M059J (cell line): ENCODE data around the gene EID2. TPM values are rescaled to one million over a fixed set of nuclear protein-coding genes. Genes with fewer than 3 reads are reported as not detected.

Experiments
- DNase-seq: peaks from one replicate; pipeline ENCODE4 v3.0.0-alpha.2; 2012; ENCODE audit warnings: low read depth
- total RNA-seq: library from RNA; depleted of rRNA; stranded (reverse); fragments of >200 nt; shearing (Covaris generic); gene quantifications from 2 replicates; pipeline ENCODE4 v1.2.3, GENCODE V29; 2014; rRNA removed

EID2 gene, protein sequence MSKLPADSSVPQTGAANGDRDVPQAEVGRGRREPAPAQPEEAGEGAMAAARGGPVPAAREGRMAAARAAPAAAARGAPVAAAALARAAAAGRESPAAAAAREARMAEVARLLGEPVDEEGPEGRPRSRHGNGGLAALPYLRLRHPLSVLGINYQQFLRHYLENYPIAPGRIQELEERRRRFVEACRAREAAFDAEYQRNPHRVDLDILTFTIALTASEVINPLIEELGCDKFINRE
- 16.4 and 20.0 TPM in 2 replicates for total RNA-seq

DNA sequence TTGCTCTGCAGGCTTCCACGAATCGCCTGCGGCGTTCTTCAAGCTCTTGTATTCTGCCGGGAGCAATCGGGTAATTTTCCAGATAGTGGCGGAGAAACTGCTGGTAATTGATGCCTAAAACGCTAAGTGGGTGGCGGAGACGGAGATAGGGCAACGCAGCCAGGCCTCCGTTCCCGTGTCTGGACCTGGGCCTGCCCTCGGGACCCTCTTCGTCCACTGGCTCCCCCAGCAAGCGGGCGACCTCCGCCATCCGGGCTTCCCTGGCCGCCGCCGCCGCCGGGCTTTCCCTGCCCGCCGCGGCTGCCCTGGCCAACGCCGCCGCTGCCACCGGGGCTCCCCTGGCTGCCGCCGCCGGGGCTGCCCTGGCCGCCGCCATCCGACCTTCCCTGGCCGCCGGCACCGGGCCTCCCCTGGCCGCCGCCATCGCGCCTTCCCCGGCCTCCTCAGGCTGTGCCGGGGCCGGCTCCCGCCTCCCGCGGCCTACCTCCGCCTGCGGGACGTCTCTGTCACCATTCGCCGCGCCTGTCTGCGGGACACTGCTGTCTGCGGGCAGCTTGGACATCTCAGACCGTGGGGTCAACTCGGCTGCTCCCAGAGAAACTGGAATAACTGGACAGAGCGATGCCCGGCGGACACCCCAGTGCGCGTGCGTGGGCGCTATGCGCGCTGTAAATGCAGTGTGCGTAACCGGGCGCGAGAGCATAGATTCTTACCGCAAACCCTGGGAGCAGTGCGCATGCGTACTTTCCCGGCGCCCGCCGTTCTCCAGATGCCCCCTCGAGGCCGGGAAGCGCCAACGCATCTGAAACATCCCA, at the start of gene EID2:
TSS of gene EID2 (minus strand) at position 644 of the 815 bp plus-strand sequence. CDS start at position 562, 82 bp downstream.
- DNase-seq: peak; percentile 89

DNA sequence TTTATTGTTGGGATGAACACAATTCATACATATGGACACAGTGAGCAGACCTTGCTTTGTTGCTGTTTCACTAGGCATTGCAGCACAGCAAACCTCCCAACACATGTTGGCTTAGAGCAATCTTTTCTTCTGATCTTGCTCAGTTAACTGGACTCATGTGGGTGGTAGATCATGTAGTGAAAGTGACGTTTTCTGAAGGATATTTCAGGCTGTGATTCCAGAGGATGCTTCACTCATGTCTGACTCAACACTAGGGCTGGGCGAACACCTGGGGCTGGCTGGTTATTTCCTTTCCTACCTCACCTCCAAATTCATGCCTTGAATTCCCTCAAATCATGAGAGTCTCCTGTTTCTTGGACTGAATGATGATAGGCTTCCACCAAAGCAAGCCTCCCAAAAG, 48.1 kb upstream of the EID2 start:
- DNase-seq: no peak

DNA sequence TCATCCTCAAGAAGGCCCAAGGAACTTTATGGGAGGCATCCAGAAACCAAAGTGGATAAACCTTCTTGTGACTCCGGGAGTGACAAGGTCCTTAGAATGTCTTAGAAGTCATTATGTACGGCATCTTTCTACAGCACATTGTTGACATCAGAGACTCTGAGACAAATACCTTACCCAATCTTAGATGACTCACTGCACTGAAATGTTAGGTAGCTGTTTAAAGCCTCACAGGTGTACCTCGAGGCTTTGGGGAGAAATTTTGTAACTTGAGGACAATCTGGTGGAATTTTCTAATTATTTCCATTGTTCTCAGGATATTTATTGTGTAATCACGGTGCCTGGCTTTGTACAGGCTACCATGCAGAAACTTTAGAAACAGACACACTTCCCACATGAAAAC, 47.5 kb upstream of the EID2 start:
- DNase-seq: no peak

DNA sequence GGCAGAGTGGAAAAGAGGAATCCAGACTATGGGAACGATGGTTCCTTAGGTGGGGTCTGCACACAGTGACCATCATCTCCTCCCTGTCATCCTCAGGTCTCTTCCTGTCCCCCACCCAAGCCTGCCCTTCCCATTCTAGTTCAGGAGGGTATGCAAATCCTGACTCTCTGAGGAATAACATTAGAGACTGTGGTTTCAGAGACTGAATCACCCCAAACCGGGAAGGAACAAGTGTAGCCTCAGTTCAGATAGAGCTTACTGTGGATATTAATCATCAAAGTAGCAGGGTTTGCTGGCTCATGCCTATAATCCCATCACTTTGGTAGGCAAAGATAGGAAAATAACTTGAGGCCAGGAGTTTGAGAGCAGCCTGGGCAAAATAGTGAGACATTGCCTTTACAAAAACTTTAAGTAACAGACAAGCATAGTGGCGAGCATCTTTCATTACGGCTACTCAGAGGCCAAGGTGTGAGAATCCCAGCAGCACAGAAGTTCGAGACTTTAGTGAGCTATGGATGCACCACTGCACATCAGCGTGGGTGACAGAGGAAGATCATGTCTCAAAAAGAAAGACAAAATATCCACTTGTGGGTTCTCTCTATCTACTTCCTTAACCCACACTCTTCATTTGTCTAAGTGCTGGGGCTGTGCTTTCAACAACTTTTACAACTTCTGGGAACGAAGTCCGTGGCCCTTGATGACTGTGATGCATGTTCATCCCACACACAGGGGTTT, 43.1 kb upstream of the EID2 start:
- DNase-seq: no peak

DNA sequence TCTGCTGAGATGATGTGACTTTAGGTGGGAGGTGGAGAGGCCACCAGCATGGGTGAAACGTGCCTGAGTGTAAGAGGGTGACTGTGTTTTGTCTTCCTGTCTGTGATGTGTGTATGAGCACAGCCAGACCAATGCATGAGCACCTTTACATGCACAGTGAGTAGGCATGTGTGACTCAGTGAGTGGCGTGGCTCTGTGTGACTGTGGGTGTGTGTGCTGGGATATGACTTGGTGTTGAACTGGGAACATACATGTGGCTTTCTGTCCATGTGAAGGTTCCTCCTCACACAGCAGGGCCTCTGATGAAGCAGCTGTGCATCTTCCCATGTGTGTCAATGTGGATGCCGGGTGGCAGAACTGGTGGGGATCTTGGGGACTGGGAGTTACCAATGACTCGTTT, 42.5 kb upstream of the EID2 start:
- DNase-seq: no peak

DNA sequence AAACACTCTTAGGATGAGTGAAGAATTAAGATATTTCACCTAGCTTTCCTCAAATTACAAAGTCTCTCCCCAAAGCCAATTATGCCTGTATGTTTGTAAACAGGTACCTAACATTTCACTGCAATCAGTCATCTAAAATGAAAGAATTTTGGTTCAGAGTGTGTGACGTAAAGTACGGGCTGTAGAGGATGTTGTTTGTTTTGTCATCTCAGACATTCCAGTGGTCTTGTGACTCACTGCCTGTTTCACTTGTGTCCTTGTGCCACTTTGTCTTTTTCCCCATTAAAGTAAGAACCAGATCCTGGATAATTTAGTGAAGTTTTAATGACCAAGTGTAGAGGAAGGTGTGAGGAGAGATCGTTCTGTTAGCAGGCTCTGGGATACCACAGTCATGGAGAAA, 28.6 kb upstream of the EID2 start:
- DNase-seq: peak; percentile 80

DNA sequence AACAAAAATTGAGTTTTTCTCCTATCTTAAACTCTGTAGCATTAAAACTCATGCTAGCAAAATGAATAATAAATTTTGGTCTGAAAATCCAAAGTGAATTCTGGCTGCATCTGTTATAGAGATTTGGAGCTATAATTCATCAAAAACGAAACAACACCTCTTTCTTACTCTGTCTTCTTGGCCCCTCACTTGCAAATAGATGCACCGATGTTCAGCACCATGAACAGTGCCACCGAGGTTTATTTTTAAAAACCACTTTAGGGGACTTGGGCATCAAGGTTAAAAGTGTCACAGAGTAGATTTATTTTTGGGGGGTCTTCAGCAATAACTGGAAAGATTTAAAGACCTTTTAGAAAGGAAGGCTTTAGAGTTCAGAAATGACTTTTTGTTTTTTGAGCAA, 26.1 kb upstream of the EID2 start:
- no peak for DNase-seq

DNA sequence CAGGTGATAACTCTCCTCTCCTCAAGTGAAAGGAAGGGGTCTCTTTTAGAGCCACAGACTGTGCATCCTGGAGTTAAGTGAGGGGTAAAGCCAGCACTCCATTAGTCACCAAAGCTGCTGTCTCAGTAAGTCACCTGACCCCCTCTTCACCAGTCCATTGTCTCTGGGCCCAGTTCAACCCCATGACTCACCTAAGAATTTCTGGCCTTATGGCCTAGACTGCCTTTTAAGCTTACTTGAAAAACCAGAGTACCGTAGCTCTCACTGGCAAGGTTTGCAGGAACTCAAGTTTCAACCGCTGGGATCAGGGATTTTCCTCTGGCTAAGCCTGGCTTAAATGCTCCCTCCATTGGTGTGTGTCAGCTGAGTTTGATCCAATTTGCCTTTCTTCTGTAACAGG, 23.4 kb upstream of the EID2 start:
- DNase-seq: peak; percentile 93

DNA sequence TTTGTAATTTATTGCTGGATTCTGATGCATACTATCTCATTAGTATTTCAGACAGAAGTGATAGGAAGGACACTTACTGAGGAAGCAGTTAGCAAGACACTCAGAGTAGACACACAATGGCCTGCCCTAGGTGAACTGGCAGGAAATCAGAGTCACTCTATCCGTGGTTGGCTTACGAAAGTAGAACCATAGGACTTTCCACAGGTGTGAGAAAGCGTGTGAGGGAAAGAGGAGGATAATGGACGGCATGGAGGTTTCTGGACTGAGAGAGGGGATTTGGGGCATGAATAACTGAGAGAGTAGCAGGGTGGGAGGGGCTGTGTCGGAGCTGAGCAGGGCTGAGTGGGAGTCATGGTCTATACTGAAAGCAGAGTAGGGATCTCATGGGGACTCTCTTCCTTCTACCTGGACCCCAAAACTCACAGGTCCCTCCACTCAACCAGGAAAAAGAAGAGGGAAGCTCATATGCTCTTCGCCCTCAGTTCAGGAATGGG, 18.7 kb upstream of the EID2 start:
- DNase-seq: no peak

DNA sequence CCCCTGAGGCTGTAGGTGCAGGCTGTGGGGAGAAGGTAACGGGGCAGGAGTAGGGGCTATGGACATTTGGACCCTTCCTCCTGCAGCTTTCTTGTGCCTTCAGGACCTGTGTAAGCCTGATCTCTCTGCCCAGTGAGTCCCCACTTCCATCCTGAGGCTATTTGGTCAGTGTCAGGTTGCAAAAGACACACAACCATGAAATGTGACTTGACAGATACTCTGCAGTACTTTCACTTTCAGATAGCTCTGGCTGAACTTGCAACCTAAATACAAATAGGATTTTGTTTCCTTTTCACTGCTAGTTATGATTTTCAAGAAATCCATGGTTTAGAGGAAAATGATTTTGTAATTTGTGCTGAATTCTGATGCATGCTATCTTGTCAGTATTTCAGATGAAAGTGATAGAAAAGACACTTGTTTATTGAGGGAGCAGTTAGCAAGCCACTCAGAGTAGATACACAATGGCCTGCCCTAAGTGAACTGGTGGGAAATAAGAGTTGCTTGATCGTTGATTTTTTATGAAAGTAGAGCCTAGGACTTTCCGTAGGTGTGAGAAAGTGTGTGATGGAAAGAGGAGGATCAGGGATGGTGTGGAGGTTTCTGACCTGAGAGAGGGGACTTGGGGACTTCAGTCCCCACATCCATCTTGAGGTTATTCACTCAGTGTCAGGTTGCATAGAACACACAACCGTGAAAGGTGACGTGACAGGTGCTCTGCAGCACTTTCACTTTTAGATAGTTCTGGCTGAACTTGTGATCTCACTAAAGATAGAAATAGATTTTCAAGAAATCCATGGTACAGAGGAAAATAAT, 18.1 kb upstream of the EID2 start:
- DNase-seq: peak; percentile 70

DNA sequence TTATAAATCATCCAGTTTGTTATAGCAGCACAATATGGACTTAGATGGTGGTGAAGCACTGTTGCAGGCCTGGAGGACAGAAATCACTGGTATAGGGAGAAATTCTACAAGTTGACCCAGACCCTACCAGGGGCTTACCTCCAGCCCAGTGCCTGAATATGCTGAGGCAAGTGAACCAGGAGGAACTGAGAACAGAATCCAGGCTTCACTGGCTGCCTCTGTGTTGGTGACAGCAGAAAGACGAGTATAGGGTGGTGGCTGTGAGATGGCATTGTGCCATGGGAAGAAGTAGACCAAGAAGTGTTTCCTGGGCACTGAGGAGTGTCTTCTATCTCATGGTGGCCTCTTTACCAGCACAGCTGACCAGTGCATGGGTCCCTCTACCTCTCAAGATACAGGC, 15.9 kb upstream of the EID2 start:
- DNase-seq: no peak

DNA sequence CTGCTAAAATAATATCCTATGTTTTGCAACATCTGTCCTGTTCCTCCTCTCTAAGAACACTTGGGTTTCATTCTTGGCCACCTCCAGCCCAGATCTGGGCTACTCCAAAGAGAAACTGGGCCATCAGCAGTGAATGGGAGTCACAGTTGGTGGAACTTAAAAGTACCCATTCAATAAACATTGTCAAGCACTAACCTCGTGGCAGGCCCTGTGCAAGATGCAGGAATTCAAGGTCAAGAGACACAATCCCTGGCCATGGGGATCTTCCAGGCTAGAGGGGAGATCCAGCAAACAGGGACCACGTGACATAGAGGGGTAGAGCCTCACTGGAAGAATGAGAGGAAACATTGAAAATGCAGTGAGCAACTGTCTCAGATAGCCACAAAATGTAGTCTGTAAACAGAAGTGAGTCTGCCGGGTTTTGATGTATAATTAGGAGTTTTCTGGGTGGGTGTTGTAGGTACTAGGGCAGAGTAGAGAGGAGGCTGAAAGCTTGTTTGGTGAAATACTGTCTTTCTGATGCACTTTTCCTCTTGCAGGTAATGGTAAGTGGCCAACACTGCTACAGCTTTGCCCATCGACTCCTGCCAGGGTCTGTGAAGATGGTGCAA, 14.8 kb upstream of the EID2 start:
- no peak for DNase-seq

DNA sequence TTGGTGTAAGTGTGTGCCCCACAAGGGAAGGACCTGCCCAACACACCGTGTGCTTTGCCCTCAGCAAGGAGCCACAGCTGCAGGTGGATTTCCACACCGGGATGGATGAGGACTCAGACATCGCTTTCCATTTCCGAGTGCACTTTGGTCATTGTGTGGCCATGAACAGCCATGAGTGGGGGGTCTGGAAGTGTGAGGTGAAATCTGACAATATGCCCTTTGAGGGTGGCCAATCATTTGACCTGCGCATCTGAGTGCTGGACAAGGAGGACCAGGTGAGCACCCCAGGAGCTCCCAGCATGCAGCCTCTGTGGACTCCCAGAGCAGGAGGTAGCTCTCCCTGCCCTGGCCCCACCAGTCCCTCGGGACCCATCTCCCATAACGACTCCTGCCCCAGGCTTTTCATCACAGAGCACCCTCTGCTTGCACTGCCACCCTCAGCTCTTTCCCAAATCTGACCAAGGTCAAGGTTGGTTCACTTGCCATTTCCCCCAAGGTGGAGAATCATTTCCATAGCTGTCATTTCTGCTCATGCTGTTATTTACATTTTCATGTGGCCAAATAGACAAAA, 13.2 kb upstream of the EID2 start:
- no peak for DNase-seq

DNA sequence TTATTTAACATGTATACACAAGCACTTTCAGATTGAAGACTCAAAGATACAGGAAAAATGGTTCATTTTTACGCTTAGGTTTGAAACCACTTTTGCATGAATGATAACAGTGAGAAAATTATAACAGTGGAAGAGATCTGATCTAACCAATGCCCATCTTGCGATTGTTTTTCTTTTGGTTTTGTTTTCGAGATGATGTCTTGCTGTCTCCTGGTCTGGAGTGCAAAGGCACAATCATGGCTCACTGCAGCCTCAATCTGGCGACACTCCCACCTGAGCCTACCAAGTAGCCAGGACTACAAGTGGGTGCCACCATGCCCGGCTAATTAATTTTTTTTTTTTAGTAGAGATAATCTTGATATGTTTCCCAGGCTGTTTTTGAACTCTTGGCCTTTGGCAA, 10.2 kb upstream of the EID2 start:
- no peak for DNase-seq

DNA sequence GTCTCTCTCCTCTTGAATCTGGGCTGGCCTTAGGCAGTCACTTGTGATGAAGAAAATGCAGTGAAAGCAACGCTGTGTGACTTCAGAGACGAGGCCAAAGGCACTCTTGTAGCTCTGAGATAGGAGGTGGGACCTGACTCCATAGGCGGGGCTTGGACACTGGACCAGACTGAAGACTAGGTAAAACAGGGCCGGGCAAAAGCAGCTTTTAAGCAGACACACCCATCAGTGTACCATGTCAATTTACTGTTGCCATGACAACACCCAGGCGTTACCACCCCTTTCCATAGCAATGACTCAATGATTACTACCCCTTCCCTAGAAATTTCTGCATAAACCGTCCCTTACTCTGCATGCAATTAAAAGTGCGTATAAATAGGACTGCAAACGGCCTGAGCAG, 6.6 kb upstream of the EID2 start:
- DNase-seq: peak; percentile 32

DNA sequence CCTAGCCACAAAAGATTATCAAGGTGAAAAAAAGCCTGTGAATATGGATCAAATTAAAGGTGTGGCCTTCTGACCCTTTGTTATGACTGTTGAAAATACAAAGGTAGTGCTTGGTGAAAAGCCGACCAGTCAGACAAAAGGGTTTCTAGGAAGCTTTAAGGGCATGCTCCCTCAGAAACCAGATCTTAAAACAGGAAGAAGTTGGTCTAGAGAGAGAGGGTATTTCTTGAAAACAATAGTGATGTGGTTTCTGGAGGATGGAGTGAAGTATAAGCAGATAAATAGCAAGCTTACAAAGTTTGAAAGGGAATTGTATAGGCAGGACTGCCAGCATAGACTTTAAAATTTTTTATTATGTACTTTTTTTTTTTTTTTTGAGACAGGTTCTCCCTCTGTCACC, 5.0 kb upstream of the EID2 start:
- DNase-seq: no peak

DNA sequence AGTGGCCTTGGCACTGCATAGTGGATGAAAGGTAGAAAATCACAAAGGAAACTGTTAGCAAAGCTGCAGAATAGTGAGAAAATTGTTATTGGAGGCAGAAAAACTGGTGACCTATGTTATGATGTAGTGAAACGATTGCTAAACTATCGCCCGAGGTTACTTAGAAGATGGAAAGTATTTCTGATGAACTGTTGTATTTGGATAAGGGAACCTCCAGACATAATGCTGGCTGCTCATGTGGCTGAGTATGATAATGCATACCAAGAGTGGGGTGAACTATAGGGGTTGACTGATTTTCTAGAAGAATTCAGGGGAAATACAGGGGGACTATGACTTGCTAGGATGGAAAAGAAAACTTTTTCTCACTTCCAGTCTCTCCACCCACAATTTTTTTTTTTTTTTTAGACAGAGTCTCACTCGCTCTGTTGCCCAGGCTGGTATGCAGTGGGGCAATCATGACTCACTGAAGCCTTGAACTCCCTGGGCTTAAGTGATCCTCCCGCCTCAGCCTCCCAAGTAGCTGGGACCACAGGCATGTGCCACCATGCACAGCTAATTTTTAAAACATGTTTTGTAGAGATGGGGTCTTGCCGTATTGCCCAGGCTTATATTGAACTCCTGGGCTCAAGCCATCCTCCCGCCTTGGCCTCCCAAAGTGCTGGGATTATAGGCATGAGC, 4.4 kb upstream of the EID2 start:
- peak; percentile 67 for DNase-seq

DNA sequence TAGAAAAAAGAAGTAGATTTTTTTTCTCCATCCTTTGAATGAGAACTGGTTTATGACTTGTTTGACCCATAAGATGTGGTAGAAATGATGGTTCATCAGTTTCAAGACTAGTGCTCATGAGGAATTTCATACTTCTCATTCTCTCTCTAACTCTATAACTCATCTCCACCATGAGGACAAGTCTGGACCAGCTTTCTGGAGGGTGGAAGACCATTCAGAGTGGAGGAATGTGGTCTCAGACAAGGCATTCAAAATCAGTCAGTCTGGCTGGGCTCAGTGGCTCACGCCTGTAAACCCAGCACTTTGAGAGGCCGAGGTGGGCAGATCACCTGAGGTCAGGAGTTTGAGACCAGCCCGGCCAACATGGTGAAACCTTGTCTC, 3.5 kb upstream of the EID2 start:
- no peak for DNase-seq

DNA sequence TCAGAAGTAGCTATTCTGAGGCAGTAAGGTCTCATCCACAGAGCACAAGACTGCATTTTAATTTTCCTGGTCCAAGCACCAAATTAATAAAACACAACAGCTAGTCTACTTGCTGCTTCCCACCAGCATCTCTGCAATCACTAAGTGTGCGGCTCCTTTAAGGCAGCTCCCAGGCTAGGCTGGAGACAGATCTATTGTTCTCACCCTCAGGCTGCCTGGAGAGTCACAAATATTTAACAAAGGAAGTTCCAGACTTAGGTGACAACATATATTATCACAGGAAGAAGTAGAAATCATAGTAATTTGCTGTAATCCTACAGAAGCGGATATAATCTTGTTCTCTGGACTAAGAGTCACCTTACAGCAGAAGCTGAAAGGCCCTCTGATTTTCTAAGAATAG, 2.2 kb upstream of the EID2 start:
- DNase-seq: no peak

DNA sequence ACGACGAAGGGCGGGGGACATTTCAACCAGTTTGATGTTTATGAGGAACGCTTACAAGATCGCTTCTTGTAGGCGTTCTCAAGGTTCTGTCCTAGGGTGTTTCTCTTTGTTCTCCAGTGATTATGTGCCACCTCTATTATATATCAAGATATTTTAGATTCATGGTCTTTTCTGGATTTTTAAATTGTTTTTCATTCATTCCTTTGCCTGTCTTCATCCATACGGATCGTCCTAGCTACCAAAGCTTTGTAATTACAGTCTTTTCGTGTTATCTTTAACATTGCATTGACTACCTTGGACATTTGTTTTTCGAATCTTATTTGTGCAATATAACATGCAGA, 342 bp upstream of the EID2 start:
- no peak for DNase-seq

DNA sequence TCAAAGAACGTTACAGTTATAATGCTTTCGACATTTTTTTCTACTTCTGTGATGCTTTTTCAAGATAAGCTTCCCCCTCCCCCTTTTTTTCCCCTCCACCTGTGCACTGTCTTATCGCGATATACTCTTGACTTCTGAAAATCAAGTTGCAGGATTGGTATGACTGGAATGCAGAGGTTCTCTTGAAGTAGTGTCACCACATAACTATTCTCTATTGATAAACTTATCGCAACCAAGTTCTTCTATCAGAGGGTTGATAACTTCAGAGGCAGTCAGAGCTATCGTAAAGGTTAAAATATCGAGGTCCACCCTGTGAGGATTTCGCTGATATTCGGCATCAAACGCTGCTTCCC, 820 bp downstream of the EID2 start:
- no peak for DNase-seq
